Uterus (tissue), 4 donors: Measurements from ENCODE around the gene STX16. TPM values are rescaled to one million over a fixed set of nuclear protein-coding genes. Genes with fewer than 3 reads are reported as not detected.

Experiments used
- DNase-seq, 2 donors: peaks; one replicate each; pipeline ENCODE4 v3.0.0-alpha.2; 2019 to 2020
- H3K27ac ChIP-seq, 2 donors: fragments of 200-600 bp; sonication (generic); 1 replicate in 1 of 2; 2 replicates in 1 of 2; pipeline ENCODE4 v1.5.1; 2016 to 2018
- H3K27me3 ChIP-seq, 2 donors: fragments of 200-600 bp; sonication (generic); one replicate each; pipeline ENCODE4 v1.5.1; 2018 to 2019; ENCODE audit warnings: control low read depth in 1 of 2
- H3K36me3 ChIP-seq, 2 donors: fragments of 200-600 bp; sonication (generic); one replicate each; pipeline ENCODE4 v1.5.1; 2019; ENCODE audit warnings: control low read depth in 1 of 2
- H3K4me1 ChIP-seq, 2 donors: fragments of 200-600 bp; sonication (generic); one replicate each; pipeline ENCODE4 v1.5.1; 2018 to 2019; ENCODE audit warnings: control low read depth in 1 of 2
- H3K4me3 ChIP-seq, 2 donors: fragments of 200-600 bp; sonication (generic); 1 replicate in 1 of 2; 2 replicates in 1 of 2; pipeline ENCODE4 v1.5.1; 2018 to 2019; ENCODE audit warnings: mild to moderate bottlenecking in 1 of 2
- H3K9me3 ChIP-seq, 2 donors: fragments of 200-600 bp; sonication (generic); one replicate each; pipeline ENCODE4 v1.5.1; 2019; ENCODE audit warnings: control low read depth in 1 of 2
- CTCF ChIP-seq, 4 experiments: fragments of 200-600 bp in 2 of 4; fragments of 450-650 bp in 2 of 4; sonication (generic) in 2 of 4; IDR thresholded peaks; one replicate each; pipeline ENCODE4 v1.5.1; 2016 to 2019; ENCODE audit warnings: antibody characterized with exemption in 4 of 4, mild to moderate bottlenecking in 2 of 4, moderate library complexity in 1 of 4
- POLR2A ChIP-seq, 2 donors: fragments of 450-650 bp; IDR thresholded peaks; one replicate each; pipeline ENCODE4 v1.6.1; 2016; ENCODE audit warnings: antibody characterized with exemption in 2 of 2, mild to moderate bottlenecking in 1 of 2, moderate library complexity in 1 of 2
- intact Hi-C: fragments of 100-400 bp; cut with DNase I; formaldehyde crosslinking; loops from one replicate; pipeline ENCODE4 v1.15.1; 2023; ENCODE audit warnings: low total_unique reads
- total RNA-seq, 4 donors: library from RNA; depleted of rRNA in 3 of 4; stranded (reverse); fragments of >200 nt in 3 of 4; gene quantifications; one replicate each; pipeline versions ENCODE4 v1.1.0 to v1.2.4, GENCODE V29; 2014 to 2023
- donor health status: DM: yes; HTN: yes; CAD: no.

Gene STX16
- total RNA-seq, 4 donors from 2014 or later: 32.6 to 82.7 (median 60.8) TPM

- H3K27me3 ChIP-seq: no peaks in the 10 kb centered on the region
These were observed 40.3 kb upstream of the STX16 start for GRCh38 chr20:58610811-58611210.

DNA sequence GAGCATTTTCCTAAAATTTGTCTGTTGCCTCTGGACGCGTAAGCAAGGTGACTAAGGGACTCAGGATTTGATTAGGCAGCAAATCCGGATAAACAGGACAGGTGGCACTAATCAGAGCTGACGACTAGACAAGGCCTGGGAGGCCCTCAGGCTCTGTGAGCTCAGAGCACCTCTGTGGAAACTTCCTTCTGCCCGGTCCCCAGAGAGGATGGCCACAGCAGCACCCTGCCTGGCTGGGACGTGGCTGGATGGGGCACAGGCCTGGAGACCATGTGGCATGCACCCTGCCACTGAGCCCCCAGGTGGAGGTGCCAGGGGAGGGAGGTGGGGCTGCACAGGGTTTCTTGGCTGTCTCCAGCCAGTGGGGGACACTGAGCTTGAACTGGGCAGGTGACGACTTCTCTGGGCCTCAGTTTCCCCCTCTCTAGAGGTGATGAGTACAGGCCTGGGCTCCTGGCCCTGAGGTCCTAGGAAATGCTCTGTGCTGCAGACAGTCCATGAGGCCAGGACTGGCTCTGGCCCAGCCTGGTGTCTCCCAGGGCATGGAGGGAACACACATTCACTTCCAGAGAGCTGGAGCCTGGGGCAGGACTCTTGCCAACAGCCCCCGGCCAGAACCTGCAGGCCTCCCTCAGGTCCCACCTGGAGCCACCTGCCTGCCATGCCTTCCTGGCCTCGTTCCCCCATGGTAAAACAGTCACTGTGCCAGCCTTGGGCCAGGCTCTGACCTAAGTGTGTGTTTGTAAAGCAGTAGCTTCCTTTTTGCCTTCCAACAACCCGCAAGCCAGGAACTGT is 39.6 kb upstream of the STX16 start:
- H3K36me3 ChIP-seq: no peaks in the 10 kb centered on the region
- intact Hi-C loops: no loop called here
- H3K4me1 ChIP-seq: no peaks in the 10 kb centered on the region
- no peak overlapping the region for H3K27ac ChIP-seq
- no peaks in the 10 kb centered on the region for H3K27me3 ChIP-seq
- H3K4me3 ChIP-seq: no peak overlapping the region
- no peaks in the 10 kb centered on the region for H3K9me3 ChIP-seq
- DNase-seq: no peak
- no peak for TF ChIP-seq POLR2A (IDR thresholded peaks at IDR 0.05)
- no peak for TF ChIP-seq CTCF (IDR thresholded peaks at IDR 0.05)

More at GRCh38 chr20:58610811-58611210, 40.3 kb upstream of the STX16 start:
- no peak overlapping the region for H3K27ac ChIP-seq
- no peak for DNase-seq
- H3K4me3 ChIP-seq: no peak overlapping the region
- H3K4me1 ChIP-seq: no peaks in the 10 kb centered on the region
- TF ChIP-seq POLR2A (IDR thresholded peaks at IDR 0.05) (no peak), CTCF (IDR thresholded peaks at IDR 0.05) (no peak)
- H3K36me3 ChIP-seq: no peaks in the 10 kb centered on the region
- intact Hi-C loops: no loop called here
- H3K9me3 ChIP-seq: no peaks in the 10 kb centered on the region

- Histone ChIP-seq H3K27me3 (no peaks in the 10 kb centered on the region), H3K4me1 (no peaks in the 10 kb centered on the region), H3K36me3 (no peaks in the 10 kb centered on the region), H3K27ac (no peak overlapping the region), H3K9me3 (no peaks in the 10 kb centered on the region), H3K4me3 (no peak overlapping the region)
- no peak for DNase-seq
- intact Hi-C loops: no loop called here
- TF ChIP-seq POLR2A (IDR thresholded peaks at IDR 0.05): no peak
- TF ChIP-seq CTCF (IDR thresholded peaks at IDR 0.05): no peak
These were observed 38.9 kb upstream of the STX16 start for GRCh38 chr20:58612121-58612691.

DNA sequence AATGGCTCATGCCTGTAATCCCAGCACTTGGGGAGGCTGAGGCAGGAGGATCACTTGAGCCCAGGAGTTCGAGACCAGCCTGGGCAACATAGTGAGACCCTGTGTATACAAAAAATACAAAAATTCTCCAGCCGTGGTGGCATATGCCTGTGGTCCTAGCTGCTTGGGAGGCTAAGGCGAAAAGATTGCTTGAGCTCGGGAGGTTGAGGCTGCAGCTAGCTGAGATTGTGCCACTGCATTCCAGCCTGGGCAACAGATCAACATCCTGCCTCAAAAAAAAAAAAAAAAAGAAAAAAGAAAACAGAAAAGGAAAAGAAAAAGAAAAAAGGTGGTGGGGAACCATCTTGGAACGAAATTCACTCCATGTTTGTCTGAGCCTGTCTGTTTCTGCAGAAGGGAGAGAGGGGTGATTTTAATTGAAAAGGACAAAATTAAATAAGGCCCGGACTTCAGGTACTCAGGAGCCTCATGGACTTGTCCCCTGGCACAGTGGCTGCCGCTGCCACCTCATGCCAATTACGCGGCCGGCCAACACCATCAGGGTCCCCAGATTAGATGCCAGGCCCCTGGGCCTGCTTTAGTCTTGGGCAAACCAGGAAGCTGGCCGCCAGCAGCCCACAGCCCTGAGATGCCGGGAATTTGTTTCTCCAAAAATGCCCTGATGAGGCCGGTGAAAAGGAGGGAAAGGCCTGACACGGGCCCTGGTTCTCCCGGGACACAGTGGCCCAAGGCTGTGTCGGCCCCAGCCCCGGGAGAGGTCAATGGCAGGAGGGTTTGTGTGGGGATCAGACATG is 37.8 kb upstream of the STX16 start:
- H3K9me3 ChIP-seq: no peaks in the 10 kb centered on the region
- no peak for DNase-seq
- intact Hi-C loops: no loop called here
- TF ChIP-seq POLR2A (IDR thresholded peaks at IDR 0.05) (no peak), CTCF (IDR thresholded peaks at IDR 0.05) (no peak)
- H3K36me3 ChIP-seq: no peaks in the 10 kb centered on the region
- H3K4me1 ChIP-seq: no peaks in the 10 kb centered on the region
- no peak overlapping the region for H3K4me3 ChIP-seq
- no peaks in the 10 kb centered on the region for H3K27me3 ChIP-seq
- no peak overlapping the region for H3K27ac ChIP-seq

DNA sequence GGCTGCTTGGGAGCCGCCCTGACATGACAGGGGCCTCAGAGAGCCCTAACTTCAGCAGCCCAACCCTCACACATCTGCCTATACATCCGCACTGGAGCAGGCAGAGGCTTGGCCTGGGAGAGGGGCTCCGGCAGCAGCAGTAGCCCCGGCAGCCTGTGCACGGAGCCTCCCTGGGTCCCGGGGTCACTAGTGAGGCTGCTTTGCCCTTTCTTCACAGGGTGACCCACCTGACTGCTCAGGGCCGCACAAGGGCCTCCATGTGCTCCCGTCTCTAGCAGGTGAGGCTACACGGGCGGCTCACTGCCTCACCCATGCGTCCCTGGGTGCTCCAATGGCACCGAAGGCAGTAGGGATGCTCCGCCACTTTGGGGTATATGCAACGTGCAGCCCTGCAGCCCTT is 36.7 kb upstream of the STX16 start:
- Histone ChIP-seq H3K27me3 (no peaks in the 10 kb centered on the region), H3K4me1 (no peaks in the 10 kb centered on the region), H3K27ac (no peak overlapping the region), H3K4me3 (no peak overlapping the region), H3K9me3 (no peaks in the 10 kb centered on the region), H3K36me3 (no peaks in the 10 kb centered on the region)
- intact Hi-C loops: no loop called here
- no peak for DNase-seq
- TF ChIP-seq CTCF (IDR thresholded peaks at IDR 0.05): no peak
